ENCODE data around the gene HID1. TPM values are rescaled to one million over a fixed set of nuclear protein-coding genes. Genes with fewer than 3 reads are reported as not detected.

HID1 gene
- total RNA-seq, 1 experiment from 2014 or later, result not detected

GRCh38 chr17:74921769-74922168 lies 50.8 kb downstream of the HID1 start:
- H3K27me3 ChIP-seq (ENCODE audit: low read length), result no peaks in the 10 kb centered on the region
- no peak overlapping the region for H3K27ac ChIP-seq (ENCODE audit: low read length)
- H3K9me3 ChIP-seq (ENCODE audit: low read length), result no peaks in the 10 kb centered on the region
- no peak overlapping the region for H2AFZ ChIP-seq (ENCODE audit: low read length)
- no peak overlapping the region for H3K4me2 ChIP-seq (ENCODE audit: low read depth, low read length, poor library complexity, severe bottlenecking)
- peak; percentile 10 for DNase-seq
- H4K20me1 ChIP-seq (ENCODE audit: insufficient read depth, low read depth, low read length), result no peaks in the 10 kb centered on the region
- H3K4me3 ChIP-seq (ENCODE audit: low read length), result no peak overlapping the region
- H3K79me2 ChIP-seq (ENCODE audit: low read length), result no peaks in the 10 kb centered on the region
- no peaks in the 10 kb centered on the region for H3K36me3 ChIP-seq (ENCODE audit: insufficient read depth, low read length)
- H3K9ac ChIP-seq (ENCODE audit: low read length), result no peak overlapping the region
- no peaks in the 10 kb centered on the region for H3K9me2 ChIP-seq (replicated peaks; ENCODE audit: insufficient read depth, low read length)
- H3K4me1 ChIP-seq (ENCODE audit: low read length), result no peaks in the 10 kb centered on the region

GRCh38 chr17:74921026-74921681 lies 51.4 kb downstream of the HID1 start:
- H3K36me3 ChIP-seq (ENCODE audit: insufficient read depth, low read length), result no peaks in the 10 kb centered on the region
- no peak overlapping the region for H3K9ac ChIP-seq (ENCODE audit: low read length)
- no peaks in the 10 kb centered on the region for H3K9me2 ChIP-seq (replicated peaks; ENCODE audit: insufficient read depth, low read length)
- H3K27ac ChIP-seq (ENCODE audit: low read length), result no peak overlapping the region
- H3K4me2 ChIP-seq (ENCODE audit: low read depth, low read length, poor library complexity, severe bottlenecking), result no peak overlapping the region
- H3K4me1 ChIP-seq (ENCODE audit: low read length), result no peaks in the 10 kb centered on the region
- DNase-seq, result peak; percentile 35
- H3K79me2 ChIP-seq (ENCODE audit: low read length), result no peaks in the 10 kb centered on the region
- H3K27me3 ChIP-seq (ENCODE audit: low read length), result no peaks in the 10 kb centered on the region
- H3K9me3 ChIP-seq (ENCODE audit: low read length), result no peaks in the 10 kb centered on the region
- no peak overlapping the region for H2AFZ ChIP-seq (ENCODE audit: low read length)
- H4K20me1 ChIP-seq (ENCODE audit: insufficient read depth, low read depth, low read length), result no peaks in the 10 kb centered on the region
- H3K4me3 ChIP-seq (ENCODE audit: low read length), result no peak overlapping the region

GRCh38 chr17:74920642-74921025 lies 51.9 kb downstream of the HID1 start:
- no peaks in the 10 kb centered on the region for H4K20me1 ChIP-seq (ENCODE audit: insufficient read depth, low read depth, low read length)
- H3K36me3 ChIP-seq (ENCODE audit: insufficient read depth, low read length), result no peaks in the 10 kb centered on the region
- H3K4me3 ChIP-seq (ENCODE audit: low read length), result no peak overlapping the region
- no peaks in the 10 kb centered on the region for H3K9me2 ChIP-seq (replicated peaks; ENCODE audit: insufficient read depth, low read length)
- no peaks in the 10 kb centered on the region for H3K27me3 ChIP-seq (ENCODE audit: low read length)
- DNase-seq, result peak; percentile 40
- H3K27ac ChIP-seq (ENCODE audit: low read length), result no peak overlapping the region
- no peaks in the 10 kb centered on the region for H3K79me2 ChIP-seq (ENCODE audit: low read length)
- no peak overlapping the region for H3K9ac ChIP-seq (ENCODE audit: low read length)
- H2AFZ ChIP-seq (ENCODE audit: low read length), result no peak overlapping the region
- no peaks in the 10 kb centered on the region for H3K9me3 ChIP-seq (ENCODE audit: low read length)
- no peaks in the 10 kb centered on the region for H3K4me1 ChIP-seq (ENCODE audit: low read length)
- no peak overlapping the region for H3K4me2 ChIP-seq (ENCODE audit: low read depth, low read length, poor library complexity, severe bottlenecking)

GRCh38 chr17:74920306-74920620 lies 52.3 kb downstream of the HID1 start:
- no peak overlapping the region for H3K4me2 ChIP-seq (ENCODE audit: low read depth, low read length, poor library complexity, severe bottlenecking)

GRCh38 chr17:74919440-74920305 lies 52.9 kb downstream of the HID1 start:
- no peak overlapping the region for H3K4me2 ChIP-seq (ENCODE audit: low read depth, low read length, poor library complexity, severe bottlenecking)
- no peak overlapping the region for H3K9ac ChIP-seq (ENCODE audit: low read length)

More at GRCh38 chr17:74920306-74920620, 52.3 kb downstream of the HID1 start:
- Histone ChIP-seq H3K9ac (ENCODE audit: low read length) (no peak overlapping the region), H3K27ac (ENCODE audit: low read length) (no peak overlapping the region), H3K9me3 (ENCODE audit: low read length) (no peaks in the 10 kb centered on the region), H2AFZ (ENCODE audit: low read length) (no peak overlapping the region), H4K20me1 (ENCODE audit: insufficient read depth, low read depth, low read length) (no peaks in the 10 kb centered on the region), H3K36me3 (ENCODE audit: insufficient read depth, low read length) (no peaks in the 10 kb centered on the region), H3K27me3 (ENCODE audit: low read length) (no peaks in the 10 kb centered on the region), H3K79me2 (ENCODE audit: low read length) (no peaks in the 10 kb centered on the region), H3K4me1 (ENCODE audit: low read length) (no peaks in the 10 kb centered on the region), H3K9me2 (replicated peaks; ENCODE audit: insufficient read depth, low read length) (no peaks in the 10 kb centered on the region), H3K4me3 (ENCODE audit: low read length) (no peak overlapping the region)
- DNase-seq, result no peak

GRCh38 chr17:74918906-74919305 lies 53.7 kb downstream of the HID1 start:
- Histone ChIP-seq H4K20me1 (ENCODE audit: insufficient read depth, low read depth, low read length) (no peaks in the 10 kb centered on the region), H3K9ac (ENCODE audit: low read length) (no peak overlapping the region), H3K9me3 (ENCODE audit: low read length) (no peaks in the 10 kb centered on the region), H2AFZ (ENCODE audit: low read length) (no peak overlapping the region), H3K9me2 (replicated peaks; ENCODE audit: insufficient read depth, low read length) (no peaks in the 10 kb centered on the region), H3K27me3 (ENCODE audit: low read length) (no peaks in the 10 kb centered on the region), H3K27ac (ENCODE audit: low read length) (no peak overlapping the region), H3K4me1 (ENCODE audit: low read length) (no peaks in the 10 kb centered on the region), H3K4me3 (ENCODE audit: low read length) (no peak overlapping the region), H3K79me2 (ENCODE audit: low read length) (no peaks in the 10 kb centered on the region), H3K36me3 (ENCODE audit: insufficient read depth, low read length) (no peaks in the 10 kb centered on the region), H3K4me2 (ENCODE audit: low read depth, low read length, poor library complexity, severe bottlenecking) (no peak overlapping the region)
- DNase-seq, result peak; percentile 36

More at GRCh38 chr17:74919440-74920305, 52.9 kb downstream of the HID1 start:
- Histone ChIP-seq H2AFZ (ENCODE audit: low read length) (no peak overlapping the region), H3K4me3 (ENCODE audit: low read length) (no peak overlapping the region), H3K9me2 (replicated peaks; ENCODE audit: insufficient read depth, low read length) (no peaks in the 10 kb centered on the region), H3K36me3 (ENCODE audit: insufficient read depth, low read length) (no peaks in the 10 kb centered on the region), H3K4me1 (ENCODE audit: low read length) (no peaks in the 10 kb centered on the region), H3K27me3 (ENCODE audit: low read length) (no peaks in the 10 kb centered on the region), H3K79me2 (ENCODE audit: low read length) (no peaks in the 10 kb centered on the region), H3K9me3 (ENCODE audit: low read length) (no peaks in the 10 kb centered on the region), H3K27ac (ENCODE audit: low read length) (no peak overlapping the region), H4K20me1 (ENCODE audit: insufficient read depth, low read depth, low read length) (no peaks in the 10 kb centered on the region)
- peak; percentile 30 for DNase-seq

- Histone ChIP-seq H3K4me2 (ENCODE audit: low read depth, low read length, poor library complexity, severe bottlenecking) (no peak overlapping the region), H3K9ac (ENCODE audit: low read length) (no peak overlapping the region)
These were observed 55.1 kb downstream of the HID1 start for GRCh38 chr17:74917430-74917829.

GRCh38 chr17:74916851-74917199 lies 55.7 kb downstream of the HID1 start:
- DNase-seq, result no peak
- Histone ChIP-seq H3K4me2 (ENCODE audit: low read depth, low read length, poor library complexity, severe bottlenecking) (no peak overlapping the region), H2AFZ (ENCODE audit: low read length) (no peak overlapping the region), H3K4me1 (ENCODE audit: low read length) (no peaks in the 10 kb centered on the region), H3K9ac (ENCODE audit: low read length) (no peak overlapping the region), H3K9me2 (replicated peaks; ENCODE audit: insufficient read depth, low read length) (no peaks in the 10 kb centered on the region), H4K20me1 (ENCODE audit: insufficient read depth, low read depth, low read length) (no peaks in the 10 kb centered on the region), H3K36me3 (ENCODE audit: insufficient read depth, low read length) (no peaks in the 10 kb centered on the region), H3K9me3 (ENCODE audit: low read length) (no peaks in the 10 kb centered on the region), H3K27me3 (ENCODE audit: low read length) (no peaks in the 10 kb centered on the region), H3K27ac (ENCODE audit: low read length) (no peak overlapping the region), H3K4me3 (ENCODE audit: low read length) (no peak overlapping the region), H3K79me2 (ENCODE audit: low read length) (no peaks in the 10 kb centered on the region)

More at GRCh38 chr17:74917430-74917829, 55.1 kb downstream of the HID1 start:
- no peak overlapping the region for H2AFZ ChIP-seq (ENCODE audit: low read length)
- DNase-seq, result peak; percentile 43
- H3K27ac ChIP-seq (ENCODE audit: low read length), result no peak overlapping the region
- no peaks in the 10 kb centered on the region for H4K20me1 ChIP-seq (ENCODE audit: insufficient read depth, low read depth, low read length)
- H3K79me2 ChIP-seq (ENCODE audit: low read length), result no peaks in the 10 kb centered on the region
- H3K4me1 ChIP-seq (ENCODE audit: low read length), result no peaks in the 10 kb centered on the region
- no peaks in the 10 kb centered on the region for H3K27me3 ChIP-seq (ENCODE audit: low read length)
- no peaks in the 10 kb centered on the region for H3K9me2 ChIP-seq (replicated peaks; ENCODE audit: insufficient read depth, low read length)
- no peak overlapping the region for H3K4me3 ChIP-seq (ENCODE audit: low read length)
- H3K9me3 ChIP-seq (ENCODE audit: low read length), result no peaks in the 10 kb centered on the region
- H3K36me3 ChIP-seq (ENCODE audit: insufficient read depth, low read length), result no peaks in the 10 kb centered on the region
